Spleen (tissue), 7 donors: ENCODE results near the gene ESF1.

Experiments
- POLR2A ChIP-seq, 3 donors: fragments of 450-650 bp; IDR thresholded peaks; one replicate each; pipeline ENCODE4 v1.5.1; 2017; ENCODE audit warnings: antibody characterized with exemption in 3 of 3, mild to moderate bottlenecking in 1 of 3
- TF ChIP-seq, protein P1 (sequence below), 11 experiments: fragments of 200-600 bp in 7 of 11; fragments of 450-650 bp in 4 of 11; sonication (generic) in 4 of 11; IDR thresholded peaks in 8 of 11; conservative IDR thresholded peaks in 3 of 11; 1 replicate in 7 of 11; 2 replicates in 4 of 11; pipeline versions ENCODE4 v1.4.0 to v1.8.0; 2016 to 2021; ENCODE audit warnings: antibody characterized with exemption in 11 of 11, inconsistent platforms in 4 of 11, mild to moderate bottlenecking in 1 of 11
- donor health status: DM: no; HTN: no; CAD: no; lungs with moderate emphysema.
- donor health status: DM: no; HTN: no; CAD: no.
- donor health status: DM: no; HTN: no; CAD: no.

DNA sequence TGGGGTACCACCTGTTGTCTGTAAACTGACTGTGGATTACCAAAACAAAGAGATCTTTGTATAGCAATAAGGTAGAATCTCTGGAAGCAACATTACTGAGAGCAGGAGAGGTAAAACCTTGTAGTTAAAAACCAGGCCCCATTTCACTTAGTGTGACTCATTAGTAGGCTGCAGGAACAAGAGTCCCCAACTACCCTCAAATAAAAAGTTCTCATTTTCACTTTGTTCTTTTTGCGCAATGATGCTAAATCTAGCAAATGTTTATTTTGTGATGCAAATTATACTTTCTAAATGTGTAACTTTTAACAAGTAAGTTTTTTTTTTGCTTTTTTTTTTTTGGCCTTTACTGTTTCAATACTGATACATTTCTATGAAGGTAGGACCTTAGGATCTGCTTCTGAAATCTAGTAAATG, 67.1 kb downstream of the ESF1 start:
- TF ChIP-seq, protein P1, sequence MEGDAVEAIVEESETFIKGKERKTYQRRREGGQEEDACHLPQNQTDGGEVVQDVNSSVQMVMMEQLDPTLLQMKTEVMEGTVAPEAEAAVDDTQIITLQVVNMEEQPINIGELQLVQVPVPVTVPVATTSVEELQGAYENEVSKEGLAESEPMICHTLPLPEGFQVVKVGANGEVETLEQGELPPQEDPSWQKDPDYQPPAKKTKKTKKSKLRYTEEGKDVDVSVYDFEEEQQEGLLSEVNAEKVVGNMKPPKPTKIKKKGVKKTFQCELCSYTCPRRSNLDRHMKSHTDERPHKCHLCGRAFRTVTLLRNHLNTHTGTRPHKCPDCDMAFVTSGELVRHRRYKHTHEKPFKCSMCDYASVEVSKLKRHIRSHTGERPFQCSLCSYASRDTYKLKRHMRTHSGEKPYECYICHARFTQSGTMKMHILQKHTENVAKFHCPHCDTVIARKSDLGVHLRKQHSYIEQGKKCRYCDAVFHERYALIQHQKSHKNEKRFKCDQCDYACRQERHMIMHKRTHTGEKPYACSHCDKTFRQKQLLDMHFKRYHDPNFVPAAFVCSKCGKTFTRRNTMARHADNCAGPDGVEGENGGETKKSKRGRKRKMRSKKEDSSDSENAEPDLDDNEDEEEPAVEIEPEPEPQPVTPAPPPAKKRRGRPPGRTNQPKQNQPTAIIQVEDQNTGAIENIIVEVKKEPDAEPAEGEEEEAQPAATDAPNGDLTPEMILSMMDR (IDR thresholded peaks at IDR 0.05 in 8 of 11, conservative IDR thresholded peaks at IDR 0.05 in 3 of 11) = no peak
- no peak for TF ChIP-seq POLR2A (IDR thresholded peaks at IDR 0.05)
